DND-41 (cell line): ENCODE measurements around the gene PDLIM4.

Experiments
- ATAC-seq: fragments of 200-7000 bp; cut with Tn5 transposase; 3 replicates; pipeline ENCODE4 v1.9.1; 2021; ENCODE audit warnings: low read depth; ENCODE audit not compliant: insufficient read depth
- DNase-seq: peaks from one replicate; pipeline ENCODE4 v3.0.0-alpha.2; 2020
- H2AFZ ChIP-seq: 2 replicates; pipeline ENCODE4 v1.6.0; 2012; ENCODE audit warnings: low read depth, low read length
- H3K27ac ChIP-seq: 2 replicates; pipeline ENCODE4 v1.5.1; 2012; ENCODE audit warnings: low read length, inconsistent platforms
- H3K27me3 ChIP-seq: fragments of 200-600 bp; sonication (generic); 2 replicates; pipeline ENCODE4 v1.6.0; 2012; ENCODE audit warnings: low read length, mild to moderate bottlenecking, inconsistent platforms; ENCODE audit not compliant: insufficient read depth, poor library complexity
- H3K36me3 ChIP-seq: 2 replicates; pipeline ENCODE4 v1.5.1; 2012; ENCODE audit warnings: low read length, inconsistent platforms; ENCODE audit not compliant: insufficient read depth
- H3K4me1 ChIP-seq: 2 replicates; pipeline ENCODE4 v1.5.1; 2012; ENCODE audit warnings: mild to moderate bottlenecking, low read length; ENCODE audit not compliant: insufficient read depth
- H3K4me2 ChIP-seq: 2 replicates; pipeline ENCODE4 v1.6.0; 2012; ENCODE audit warnings: mild to moderate bottlenecking, moderate library complexity, low read length, inconsistent platforms; ENCODE audit not compliant: insufficient read depth
- H3K4me3 ChIP-seq, 2 experiments: fragments of 200-600 bp in 1 of 2; shearing (Covaris generic) in 1 of 2; 2 replicates each; pipeline ENCODE4 v1.5.1; 2012 to 2016; ENCODE audit warnings: inconsistent platforms in 2 of 2, low read length in 2 of 2, mild to moderate bottlenecking in 2 of 2, low read depth in 1 of 2, moderate library complexity in 1 of 2
- H3K79me2 ChIP-seq: 2 replicates; pipeline ENCODE4 v1.6.0; 2012; ENCODE audit warnings: low read length, inconsistent platforms; ENCODE audit not compliant: insufficient read depth
- H3K9ac ChIP-seq: 2 replicates; pipeline ENCODE4 v1.6.0; 2012; ENCODE audit warnings: low read depth, mild to moderate bottlenecking, inconsistent platforms, low read length, moderate library complexity
- H3K9me3 ChIP-seq: 2 replicates; pipeline ENCODE4 v1.5.1; 2012; ENCODE audit warnings: low read length, moderate library complexity, mild to moderate bottlenecking, inconsistent platforms; ENCODE audit not compliant: insufficient read depth, severe bottlenecking
- H4K20me1 ChIP-seq: 2 replicates; pipeline ENCODE4 v1.6.0; 2012; ENCODE audit warnings: low read length; ENCODE audit not compliant: insufficient read depth
- EZH2 ChIP-seq: IDR thresholded peaks from 3 replicates; pipeline ENCODE4 v1.6.1; 2012; ENCODE audit warnings: borderline replicate concordance, low read depth, mild to moderate bottlenecking, moderate library complexity, low read length, inconsistent platforms; ENCODE audit not compliant: severe bottlenecking
- TF ChIP-seq, protein P1 (sequence below): IDR thresholded peaks from 2 replicates; pipeline ENCODE4 v1.5.1; 2012; ENCODE audit warnings: borderline replicate concordance, low read length, moderate library complexity, mild to moderate bottlenecking; ENCODE audit not compliant: poor library complexity, severe bottlenecking; ENCODE audit errors: extremely low read depth

PDLIM4 gene

DNA sequence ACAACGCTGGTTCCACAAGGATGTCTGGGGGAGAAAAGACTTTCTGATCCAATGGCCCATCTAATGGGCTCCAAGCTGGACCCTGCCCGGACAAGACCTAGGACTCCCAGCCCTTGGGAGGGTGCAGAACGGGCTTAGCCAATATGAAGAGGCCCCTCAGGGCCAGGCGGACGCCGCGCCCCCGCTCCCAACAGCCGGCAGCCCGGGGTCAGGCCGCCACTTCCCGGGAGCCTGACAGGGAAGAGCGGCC, 30.3 kb upstream of the PDLIM4 start:
- TF ChIP-seq, protein P1, sequence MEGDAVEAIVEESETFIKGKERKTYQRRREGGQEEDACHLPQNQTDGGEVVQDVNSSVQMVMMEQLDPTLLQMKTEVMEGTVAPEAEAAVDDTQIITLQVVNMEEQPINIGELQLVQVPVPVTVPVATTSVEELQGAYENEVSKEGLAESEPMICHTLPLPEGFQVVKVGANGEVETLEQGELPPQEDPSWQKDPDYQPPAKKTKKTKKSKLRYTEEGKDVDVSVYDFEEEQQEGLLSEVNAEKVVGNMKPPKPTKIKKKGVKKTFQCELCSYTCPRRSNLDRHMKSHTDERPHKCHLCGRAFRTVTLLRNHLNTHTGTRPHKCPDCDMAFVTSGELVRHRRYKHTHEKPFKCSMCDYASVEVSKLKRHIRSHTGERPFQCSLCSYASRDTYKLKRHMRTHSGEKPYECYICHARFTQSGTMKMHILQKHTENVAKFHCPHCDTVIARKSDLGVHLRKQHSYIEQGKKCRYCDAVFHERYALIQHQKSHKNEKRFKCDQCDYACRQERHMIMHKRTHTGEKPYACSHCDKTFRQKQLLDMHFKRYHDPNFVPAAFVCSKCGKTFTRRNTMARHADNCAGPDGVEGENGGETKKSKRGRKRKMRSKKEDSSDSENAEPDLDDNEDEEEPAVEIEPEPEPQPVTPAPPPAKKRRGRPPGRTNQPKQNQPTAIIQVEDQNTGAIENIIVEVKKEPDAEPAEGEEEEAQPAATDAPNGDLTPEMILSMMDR, result no peak
- DNase-seq (no peak), ATAC-seq (no peak)
- Histone ChIP-seq H3K9me3 (no peaks in the 10 kb centered on the region), H3K79me2 (no peaks in the 10 kb centered on the region), H3K27me3 (peaks cover 11% of the 10 kb centered on the region), H3K36me3 (no peaks in the 10 kb centered on the region), H2AFZ (no peak overlapping the region), H3K4me1 (no peaks in the 10 kb centered on the region), H4K20me1 (no peaks in the 10 kb centered on the region), H3K27ac (no peak overlapping the region), H3K4me3 (no peak overlapping the region), H3K4me2 (no peak overlapping the region), H3K9ac (no peak overlapping the region)

DNA sequence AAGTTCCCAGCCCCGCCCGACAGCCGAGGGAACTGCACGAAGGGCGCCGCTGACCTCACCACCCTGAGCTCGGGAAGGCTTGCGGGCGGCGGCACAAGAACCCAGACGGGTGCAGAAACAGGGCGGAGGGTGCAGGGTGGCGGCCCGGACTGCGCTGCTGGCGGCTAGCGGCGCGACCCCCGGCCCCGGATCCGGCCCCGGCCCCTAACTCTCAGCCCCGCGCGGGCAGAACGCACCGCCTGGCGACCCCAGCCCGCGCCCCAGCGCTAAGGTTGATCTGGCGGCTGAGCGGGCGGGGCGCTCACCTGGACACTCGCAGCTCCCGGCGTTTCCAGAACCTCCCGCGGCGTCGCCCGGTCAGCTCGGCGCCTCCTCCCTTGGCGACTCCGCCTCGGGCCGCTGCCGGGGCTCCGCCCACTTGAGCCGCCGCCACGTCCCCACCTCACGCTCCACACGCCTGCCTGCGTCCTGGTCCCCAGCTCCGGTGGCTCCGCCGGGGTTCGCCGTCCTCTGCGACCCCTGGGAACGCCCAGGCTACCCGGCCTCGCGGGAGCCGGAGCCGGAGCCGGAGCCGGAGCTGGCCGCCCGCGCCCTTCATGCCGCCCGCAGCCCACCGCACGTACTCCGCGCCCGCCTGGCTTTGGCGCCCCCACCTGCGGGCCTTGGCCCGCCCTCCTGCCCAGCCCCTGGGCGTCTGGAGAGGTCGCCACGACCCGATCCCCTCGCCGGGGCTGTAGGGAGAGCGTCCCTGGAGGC, 29.8 kb upstream of the PDLIM4 start, which contains the start of gene P4HA2:
Gene P4HA2, minus strand, starts transcription at position 369 of the 756 bp plus-strand sequence. CDS start 9,227 bp downstream, outside the sequence.
- no peak within 1 kb of the TSS for H3K27ac ChIP-seq
- H3K4me1 ChIP-seq, result no peaks in the 10 kb centered on the region
- H3K9ac ChIP-seq, result no peak within 1 kb of the TSS
- H3K27me3 ChIP-seq, result peaks cover 11% of the 10 kb centered on the region
- DNase-seq, result no peak
- no peak for TF ChIP-seq EZH2
- TF ChIP-seq, protein P1, result no peak
- H3K36me3 ChIP-seq, result no peaks in the 10 kb centered on the region
- no peaks in the 10 kb centered on the region for H3K79me2 ChIP-seq
- no peak within 1 kb of the TSS for H2AFZ ChIP-seq
- H4K20me1 ChIP-seq, result no peaks in the 10 kb centered on the region
- H3K4me2 ChIP-seq, result no peak within 1 kb of the TSS
- H3K4me3 ChIP-seq, result no peak within 1 kb of the TSS
- ATAC-seq, result no peak
- no peaks in the 10 kb centered on the region for H3K9me3 ChIP-seq

DNA sequence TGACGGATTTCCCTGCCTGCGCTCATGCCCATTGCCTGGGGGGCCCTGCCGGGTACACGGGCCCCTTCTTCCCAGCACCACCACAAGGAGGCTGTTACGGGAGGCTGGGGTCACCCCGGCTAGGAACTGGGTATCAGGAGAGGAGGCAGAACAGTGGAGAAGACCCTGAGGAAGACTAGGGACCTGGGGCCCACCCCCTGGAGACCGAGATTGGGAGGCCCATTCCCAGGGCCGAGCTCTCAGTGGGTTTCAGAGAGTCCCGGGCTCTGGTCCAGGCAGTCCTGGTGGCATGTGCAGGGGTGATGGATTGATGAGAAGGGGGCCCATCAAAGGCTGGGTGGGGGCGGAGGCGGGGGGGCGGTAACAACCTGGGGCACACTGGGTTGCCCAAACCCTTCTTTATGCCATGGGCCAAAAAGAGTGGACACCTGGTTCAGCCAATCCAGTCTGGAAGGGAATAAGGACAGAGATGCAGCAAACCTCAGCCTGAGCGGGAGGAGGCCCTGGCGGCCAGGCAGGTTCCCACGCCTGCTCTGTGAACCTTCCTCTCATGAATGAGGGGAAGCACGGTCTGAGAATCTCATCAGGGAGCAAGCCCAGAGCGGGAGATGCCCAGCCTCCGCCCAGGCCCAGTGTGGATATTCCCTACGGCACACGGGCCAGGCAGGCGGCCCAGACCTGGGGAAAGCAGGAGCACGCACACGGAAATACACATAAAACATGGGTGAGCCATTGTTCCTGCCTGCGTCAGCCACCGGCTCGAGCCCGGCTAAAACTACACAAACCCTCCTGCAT, 29.1 kb upstream of the PDLIM4 start:
- H3K4me2 ChIP-seq, result no peak overlapping the region
- no peak for DNase-seq

More for the DNA sequence above, 29.1 kb upstream of the PDLIM4 start:
- H3K9ac ChIP-seq, result no peak overlapping the region
- no peaks in the 10 kb centered on the region for H3K36me3 ChIP-seq
- no peak overlapping the region for H2AFZ ChIP-seq
- H4K20me1 ChIP-seq, result no peaks in the 10 kb centered on the region
- peaks cover 11% of the 10 kb centered on the region for H3K27me3 ChIP-seq
- no peak overlapping the region for H3K4me3 ChIP-seq
- H3K27ac ChIP-seq, result no peak overlapping the region
- H3K4me1 ChIP-seq, result no peaks in the 10 kb centered on the region
- no peak for ATAC-seq
- no peaks in the 10 kb centered on the region for H3K79me2 ChIP-seq
- no peaks in the 10 kb centered on the region for H3K9me3 ChIP-seq
- no peak for TF ChIP-seq EZH2
- TF ChIP-seq, protein P1, result no peak
